GM18519 (cell line): ENCODE data around the gene GSPT2.
"Not testable (repeated sequence)": the region's sequence is repeated elsewhere in the genome, so short reads cannot be mapped to it uniquely, and the experiment has no call there.

Experiments
- ATAC-seq: cut with Tn5 transposase; IDR thresholded peaks from one replicate; pipeline ENCODE4 v1.9.1; 2021; ENCODE audit warnings: mild to moderate bottlenecking, moderate library complexity; ENCODE audit not compliant: unreplicated experiment, low FRiP score

Gene GSPT2

GRCh38 chrX:51743179-51743957, at the start of gene GSPT2:
GSPT2 (plus strand) TSS chrX:51743442; CDS start chrX:51743627, 185 bp downstream.
- peak; percentile 87 for ATAC-seq

GRCh38 chrX:51694254-51694653, 49.0 kb upstream of the GSPT2 start:
- ATAC-seq: no peak

GRCh38 chrX:51697397-51697796, 45.8 kb upstream of the GSPT2 start:
- ATAC-seq: no peak

- ATAC-seq: not testable (repeated sequence)
Observed at GRCh38 chrX:51710277-51711164, 32.7 kb upstream of the GSPT2 start, which contains the start of gene CENPVL1. CENPVL1 (plus strand) TSS chrX:51710512; CDS start chrX:51710512, 0 bp downstream.

GRCh38 chrX:51712943-51713647, 30.1 kb upstream of the GSPT2 start:
- ATAC-seq: not testable (repeated sequence)

GRCh38 chrX:51728202-51728601, 15.0 kb upstream of the GSPT2 start:
- ATAC-seq: no peak

- no peak for ATAC-seq
Observed at GRCh38 chrX:51737091-51737490, 6.2 kb upstream of the GSPT2 start.

GRCh38 chrX:51742586-51742985, 656 bp upstream of the GSPT2 start:
- no peak for ATAC-seq

GRCh38 chrX:51747671-51748070, 4.4 kb downstream of the GSPT2 start:
- ATAC-seq: no peak

GRCh38 chrX:51759055-51759839, 16.0 kb downstream of the GSPT2 start:
- no peak for ATAC-seq

- ATAC-seq: no peak
Observed at GRCh38 chrX:51760657-51761056, 17.4 kb downstream of the GSPT2 start.

- ATAC-seq: no peak
Observed at GRCh38 chrX:51766546-51766945, 23.3 kb downstream of the GSPT2 start.

- ATAC-seq: no peak
Observed at GRCh38 chrX:51776851-51777250, 33.6 kb downstream of the GSPT2 start.

GRCh38 chrX:51779306-51779705, 36.1 kb downstream of the GSPT2 start:
- no peak for ATAC-seq

GRCh38 chrX:51795136-51795535, 51.9 kb downstream of the GSPT2 start:
- ATAC-seq: no peak
